HL-60 (cell line): ENCODE results near the gene LRMDA.

ENCODE experiments used
- POLR2AphosphoS5 ChIP-seq: IDR thresholded peaks from 2 replicates; pipeline ENCODE4 v1.6.1; 2012; ENCODE audit warnings: low read depth
- TF ChIP-seq, protein P1 (sequence below): IDR thresholded peaks from one replicate; pipeline ENCODE4 v1.5.1; 2011; ENCODE audit warnings: low read length, control low read depth, inconsistent platforms; ENCODE audit not compliant: insufficient read depth
- TF ChIP-seq, protein P2 (sequence below): IDR thresholded peaks from 2 replicates; pipeline ENCODE4 v1.6.1; 2012; ENCODE audit warnings: low read depth; ENCODE audit not compliant: insufficient replicate concordance

DNA sequence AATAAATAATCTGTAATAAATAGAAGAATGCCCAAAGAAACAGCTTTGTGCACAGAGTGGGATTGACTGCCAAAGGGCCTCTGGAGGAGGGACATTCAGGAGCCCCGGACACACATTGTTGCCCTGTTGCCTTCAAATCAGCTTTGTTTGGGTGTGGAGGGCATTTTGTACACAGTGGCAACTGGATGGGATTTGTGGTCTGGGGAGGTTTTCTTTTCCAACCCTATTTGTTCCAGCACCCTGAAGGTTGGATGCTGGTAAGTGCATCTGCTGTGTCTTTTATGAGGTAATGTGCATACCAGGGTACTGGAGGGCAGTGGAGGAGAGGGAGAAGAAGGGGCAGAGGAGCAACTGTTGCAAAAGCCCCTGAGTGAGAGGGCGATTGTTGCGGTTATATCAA is 6.3 kb downstream of the LRMDA start:
- no peak for TF ChIP-seq POLR2AphosphoS5
- TF ChIP-seq, protein P1, sequence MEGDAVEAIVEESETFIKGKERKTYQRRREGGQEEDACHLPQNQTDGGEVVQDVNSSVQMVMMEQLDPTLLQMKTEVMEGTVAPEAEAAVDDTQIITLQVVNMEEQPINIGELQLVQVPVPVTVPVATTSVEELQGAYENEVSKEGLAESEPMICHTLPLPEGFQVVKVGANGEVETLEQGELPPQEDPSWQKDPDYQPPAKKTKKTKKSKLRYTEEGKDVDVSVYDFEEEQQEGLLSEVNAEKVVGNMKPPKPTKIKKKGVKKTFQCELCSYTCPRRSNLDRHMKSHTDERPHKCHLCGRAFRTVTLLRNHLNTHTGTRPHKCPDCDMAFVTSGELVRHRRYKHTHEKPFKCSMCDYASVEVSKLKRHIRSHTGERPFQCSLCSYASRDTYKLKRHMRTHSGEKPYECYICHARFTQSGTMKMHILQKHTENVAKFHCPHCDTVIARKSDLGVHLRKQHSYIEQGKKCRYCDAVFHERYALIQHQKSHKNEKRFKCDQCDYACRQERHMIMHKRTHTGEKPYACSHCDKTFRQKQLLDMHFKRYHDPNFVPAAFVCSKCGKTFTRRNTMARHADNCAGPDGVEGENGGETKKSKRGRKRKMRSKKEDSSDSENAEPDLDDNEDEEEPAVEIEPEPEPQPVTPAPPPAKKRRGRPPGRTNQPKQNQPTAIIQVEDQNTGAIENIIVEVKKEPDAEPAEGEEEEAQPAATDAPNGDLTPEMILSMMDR, result no peak
- TF ChIP-seq, protein P2, sequence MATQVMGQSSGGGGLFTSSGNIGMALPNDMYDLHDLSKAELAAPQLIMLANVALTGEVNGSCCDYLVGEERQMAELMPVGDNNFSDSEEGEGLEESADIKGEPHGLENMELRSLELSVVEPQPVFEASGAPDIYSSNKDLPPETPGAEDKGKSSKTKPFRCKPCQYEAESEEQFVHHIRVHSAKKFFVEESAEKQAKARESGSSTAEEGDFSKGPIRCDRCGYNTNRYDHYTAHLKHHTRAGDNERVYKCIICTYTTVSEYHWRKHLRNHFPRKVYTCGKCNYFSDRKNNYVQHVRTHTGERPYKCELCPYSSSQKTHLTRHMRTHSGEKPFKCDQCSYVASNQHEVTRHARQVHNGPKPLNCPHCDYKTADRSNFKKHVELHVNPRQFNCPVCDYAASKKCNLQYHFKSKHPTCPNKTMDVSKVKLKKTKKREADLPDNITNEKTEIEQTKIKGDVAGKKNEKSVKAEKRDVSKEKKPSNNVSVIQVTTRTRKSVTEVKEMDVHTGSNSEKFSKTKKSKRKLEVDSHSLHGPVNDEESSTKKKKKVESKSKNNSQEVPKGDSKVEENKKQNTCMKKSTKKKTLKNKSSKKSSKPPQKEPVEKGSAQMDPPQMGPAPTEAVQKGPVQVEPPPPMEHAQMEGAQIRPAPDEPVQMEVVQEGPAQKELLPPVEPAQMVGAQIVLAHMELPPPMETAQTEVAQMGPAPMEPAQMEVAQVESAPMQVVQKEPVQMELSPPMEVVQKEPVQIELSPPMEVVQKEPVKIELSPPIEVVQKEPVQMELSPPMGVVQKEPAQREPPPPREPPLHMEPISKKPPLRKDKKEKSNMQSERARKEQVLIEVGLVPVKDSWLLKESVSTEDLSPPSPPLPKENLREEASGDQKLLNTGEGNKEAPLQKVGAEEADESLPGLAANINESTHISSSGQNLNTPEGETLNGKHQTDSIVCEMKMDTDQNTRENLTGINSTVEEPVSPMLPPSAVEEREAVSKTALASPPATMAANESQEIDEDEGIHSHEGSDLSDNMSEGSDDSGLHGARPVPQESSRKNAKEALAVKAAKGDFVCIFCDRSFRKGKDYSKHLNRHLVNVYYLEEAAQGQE, result no peak
